Mesendoderm (in vitro differentiated cells): ENCODE data around the gene NHSL2.

ENCODE experiments used
- DNase-seq: peaks from one replicate; pipeline ENCODE4 v3.0.0; 2013
- H2AK5ac ChIP-seq: 2 replicates; pipeline ENCODE4 v1.6.1; 2013; ENCODE audit warnings: low read length, inconsistent platforms
- H2BK120ac ChIP-seq: 2 replicates; pipeline ENCODE4 v1.6.1; 2013; ENCODE audit warnings: low read depth, mild to moderate bottlenecking, low read length, moderate library complexity, mixed read lengths
- H2BK15ac ChIP-seq: replicated peaks from 2 replicates; pipeline ENCODE4 v1.6.1; 2013; ENCODE audit warnings: low read depth, mild to moderate bottlenecking, moderate library complexity
- H2BK5ac ChIP-seq: 2 replicates; pipeline ENCODE4 v1.6.1; 2013; ENCODE audit warnings: low read length, inconsistent platforms
- H3K18ac ChIP-seq: 2 replicates; pipeline ENCODE4 v1.6.1; 2013; ENCODE audit warnings: mild to moderate bottlenecking, low read length, mixed read lengths
- H3K23ac ChIP-seq: one replicate; pipeline ENCODE4 v1.6.1; 2013; ENCODE audit warnings: low read length
- H3K27ac ChIP-seq: 2 replicates; pipeline ENCODE4 v1.5.1; 2013; ENCODE audit warnings: low read depth, mild to moderate bottlenecking, inconsistent platforms, low read length, moderate library complexity
- H3K27me3 ChIP-seq: 2 replicates; pipeline ENCODE4 v1.6.1; 2013; ENCODE audit warnings: low read length, control low read depth, mild to moderate bottlenecking, inconsistent platforms; ENCODE audit not compliant: insufficient read depth, poor library complexity
- H3K36me3 ChIP-seq: 2 replicates; pipeline ENCODE4 v1.6.1; 2013; ENCODE audit warnings: low read length, inconsistent platforms; ENCODE audit not compliant: control insufficient read depth, insufficient read depth
- H3K4ac ChIP-seq: one replicate; pipeline ENCODE4 v1.6.1; 2013; ENCODE audit warnings: low read depth, mild to moderate bottlenecking, low read length, moderate library complexity
- H3K4me1 ChIP-seq: 2 replicates; pipeline ENCODE4 v1.6.1; 2013; ENCODE audit warnings: low read depth, low read length, inconsistent platforms; ENCODE audit not compliant: control insufficient read depth
- H3K4me2 ChIP-seq: 2 replicates; pipeline ENCODE4 v1.6.1; 2013; ENCODE audit warnings: low read length
- H3K4me3 ChIP-seq: 2 replicates; pipeline ENCODE4 v1.5.1; 2013; ENCODE audit warnings: mild to moderate bottlenecking, low read length
- H3K56ac ChIP-seq: one replicate; pipeline ENCODE4 v1.6.1; 2013; ENCODE audit warnings: low read length
- H3K79me1 ChIP-seq: 2 replicates; pipeline ENCODE4 v1.6.1; 2013; ENCODE audit warnings: low read length, inconsistent platforms
- H3K79me2 ChIP-seq: 2 replicates; pipeline ENCODE4 v1.6.1; 2013; ENCODE audit warnings: mild to moderate bottlenecking, low read length; ENCODE audit not compliant: control insufficient read depth, insufficient read depth
- H3K9ac ChIP-seq: 2 replicates; pipeline ENCODE4 v1.6.1; 2013; ENCODE audit warnings: low read length, inconsistent platforms
- H4K5ac ChIP-seq: one replicate; pipeline ENCODE4 v1.6.1; 2013; ENCODE audit warnings: low read length
- H4K8ac ChIP-seq: one replicate; pipeline ENCODE4 v1.6.1; 2013; ENCODE audit warnings: low read depth, mild to moderate bottlenecking, control low read depth, low read length, moderate library complexity
- WGBS: extraction: QIAGEN DNeasy Blood & Tissue Kit; methylation state at CpG from one replicate; pipeline ENCODE4 v1.1.7; 2013; ENCODE audit warnings: low lambda C conversion rate, missing lambda C conversion rate; ENCODE audit not compliant: insufficient coverage; ENCODE audit errors: extremely low coverage; 5-methylcytosine and 5-hydroxymethylcytosine counted together

Gene NHSL2

GRCh38 chrX:72052415-72053090 is 141.9 kb downstream of the NHSL2 start:
- Histone ChIP-seq H3K27ac (peak overlapping the region; percentile 70), H3K4me1 (peaks cover 5% of the 10 kb centered on the region), H3K4me3 (no peak overlapping the region), H4K5ac (no peak overlapping the region), H3K79me2 (no peaks in the 10 kb centered on the region), H3K23ac (no peak overlapping the region), H3K56ac (peak overlapping the region; percentile 15), H2BK5ac (no peak overlapping the region), H3K36me3 (no peaks in the 10 kb centered on the region), H4K8ac (no peak overlapping the region), H2BK120ac (peak overlapping the region; percentile 56), H3K4ac (peak overlapping the region; percentile 94), H2AK5ac (no peak overlapping the region), H3K27me3 (no peaks in the 10 kb centered on the region), H3K9ac (no peak overlapping the region), H3K4me2 (no peak overlapping the region), H3K79me1 (no peaks in the 10 kb centered on the region), H2BK15ac (no peak overlapping the region), H3K18ac (no peak overlapping the region)
- DNase-seq: peak; percentile 59
- no CpG with 5 or more reads among the region's 5 CpGs for WGBS

- no peak overlapping the region for H4K5ac ChIP-seq
- H2BK15ac ChIP-seq: no peak overlapping the region
- WGBS: no CpG with 5 or more reads among the region's 5 CpGs
- H3K79me2 ChIP-seq: no peaks in the 10 kb centered on the region
- H3K4me2 ChIP-seq: no peak overlapping the region
- H3K9ac ChIP-seq: no peak overlapping the region
- no peak overlapping the region for H3K23ac ChIP-seq
- no peaks in the 10 kb centered on the region for H3K36me3 ChIP-seq
- no peak for DNase-seq
- H2BK120ac ChIP-seq: no peak overlapping the region
- no peak overlapping the region for H3K18ac ChIP-seq
- H3K4me3 ChIP-seq: no peak overlapping the region
- no peak overlapping the region for H2BK5ac ChIP-seq
- H3K79me1 ChIP-seq: no peaks in the 10 kb centered on the region
- H4K8ac ChIP-seq: no peak overlapping the region
- no peak overlapping the region for H2AK5ac ChIP-seq
- no peak overlapping the region for H3K4ac ChIP-seq
- H3K27ac ChIP-seq: no peak overlapping the region
- peaks cover 5% of the 10 kb centered on the region for H3K4me1 ChIP-seq
- no peaks in the 10 kb centered on the region for H3K27me3 ChIP-seq
- peak overlapping the region; percentile 34 for H3K56ac ChIP-seq
These were observed 142.9 kb downstream of the NHSL2 start for GRCh38 chrX:72053508-72053907.

- H3K4ac ChIP-seq: no peak overlapping the region
- no peak overlapping the region for H3K9ac ChIP-seq
- H3K4me3 ChIP-seq: no peak overlapping the region
- peak; percentile 45 for DNase-seq
- H3K56ac ChIP-seq: peak overlapping the region; percentile 15
- no peak overlapping the region for H2BK15ac ChIP-seq
- H3K23ac ChIP-seq: no peak overlapping the region
- H3K18ac ChIP-seq: no peak overlapping the region
- no peak overlapping the region for H4K5ac ChIP-seq
- no peaks in the 10 kb centered on the region for H3K79me2 ChIP-seq
- no CpG with 5 or more reads among the region's 19 CpGs for WGBS
- H4K8ac ChIP-seq: no peak overlapping the region
- no peak overlapping the region for H2BK120ac ChIP-seq
- H2AK5ac ChIP-seq: no peak overlapping the region
- H3K27ac ChIP-seq: no peak overlapping the region
- H3K79me1 ChIP-seq: no peaks in the 10 kb centered on the region
- no peak overlapping the region for H3K4me2 ChIP-seq
- H2BK5ac ChIP-seq: no peak overlapping the region
- no peaks in the 10 kb centered on the region for H3K36me3 ChIP-seq
- H3K27me3 ChIP-seq: no peaks in the 10 kb centered on the region
- H3K4me1 ChIP-seq: peaks cover 5% of the 10 kb centered on the region
These were observed 144.3 kb downstream of the NHSL2 start for GRCh38 chrX:72054779-72055489.

GRCh38 chrX:72057331-72057730 is 146.7 kb downstream of the NHSL2 start:
- no peaks in the 10 kb centered on the region for H3K36me3 ChIP-seq
- H3K9ac ChIP-seq: no peak overlapping the region
- H3K4me3 ChIP-seq: no peak overlapping the region
- peaks cover 2% of the 10 kb centered on the region for H3K4me1 ChIP-seq
- no peak overlapping the region for H4K8ac ChIP-seq
- H3K18ac ChIP-seq: no peak overlapping the region
- no peak overlapping the region for H2AK5ac ChIP-seq
- H3K4ac ChIP-seq: no peak overlapping the region
- H2BK15ac ChIP-seq: no peak overlapping the region
- H3K79me1 ChIP-seq: no peaks in the 10 kb centered on the region
- no peak overlapping the region for H3K56ac ChIP-seq
- no peak overlapping the region for H3K4me2 ChIP-seq
- H3K27me3 ChIP-seq: no peaks in the 10 kb centered on the region
- no peak overlapping the region for H3K23ac ChIP-seq
- no peak overlapping the region for H2BK120ac ChIP-seq
- no peak for DNase-seq
- no peak overlapping the region for H3K27ac ChIP-seq
- H3K79me2 ChIP-seq: no peaks in the 10 kb centered on the region
- H4K5ac ChIP-seq: no peak overlapping the region
- WGBS: no CpG with 5 or more reads among the region's 4 CpGs
- no peak overlapping the region for H2BK5ac ChIP-seq

GRCh38 chrX:72057849-72058248 is 147.2 kb downstream of the NHSL2 start:
- Histone ChIP-seq H3K18ac (no peak overlapping the region), H4K5ac (no peak overlapping the region), H3K27ac (no peak overlapping the region), H3K23ac (no peak overlapping the region), H3K79me2 (no peaks in the 10 kb centered on the region), H2BK120ac (no peak overlapping the region), H3K4me1 (no peaks in the 10 kb centered on the region), H4K8ac (no peak overlapping the region), H3K56ac (no peak overlapping the region), H3K4ac (no peak overlapping the region), H3K79me1 (no peaks in the 10 kb centered on the region), H2BK15ac (no peak overlapping the region), H3K36me3 (no peaks in the 10 kb centered on the region), H3K27me3 (no peaks in the 10 kb centered on the region), H2AK5ac (no peak overlapping the region), H2BK5ac (no peak overlapping the region), H3K9ac (no peak overlapping the region), H3K4me2 (no peak overlapping the region), H3K4me3 (no peak overlapping the region)
- no peak for DNase-seq
- WGBS: no CpG with 5 or more reads among the region's 1 CpG
